Fibroblast of skin of right biceps (primary cell): ENCODE measurements around the gene NUDT22.
A peak's percentile ranks its signal among the peaks of the same experiment; 100 is the strongest.

Experiments used
- DNase-seq: peaks from one replicate; pipeline ENCODE4 v3.0.0-alpha.2; 2013

NUDT22 gene

GRCh38 chr11:64229744-64230170 is 3.7 kb downstream of the NUDT22 start:
- no peak for DNase-seq

GRCh38 chr11:64230171-64230984 is 4.3 kb downstream of the NUDT22 start, which contains the start of gene DNAJC4:
Gene DNAJC4, plus strand, starts transcription at chr11:64230548. Its CDS starts 307 bp downstream, at chr11:64230855.
- peak; percentile 87 for DNase-seq

GRCh38 chr11:64230985-64231365 is 4.9 kb downstream of the NUDT22 start:
- DNase-seq, result no peak

GRCh38 chr11:64231546-64231945 is 5.5 kb downstream of the NUDT22 start:
- no peak for DNase-seq

GRCh38 chr11:64232182-64232966 is 6.3 kb downstream of the NUDT22 start:
- no peak for DNase-seq

GRCh38 chr11:64232967-64233315 is 6.9 kb downstream of the NUDT22 start:
- no peak for DNase-seq

GRCh38 chr11:64233913-64234586 is 8.0 kb downstream of the NUDT22 start, which contains the start of gene VEGFB:
Gene VEGFB, plus strand, starts transcription at chr11:64234584. Its CDS starts 250 bp downstream, at chr11:64234834.
- peak; percentile 65 for DNase-seq

- no peak for DNase-seq
These were observed 8.7 kb downstream of the NUDT22 start for GRCh38 chr11:64234647-64235379.

- no peak for DNase-seq
These were observed 9.5 kb downstream of the NUDT22 start for GRCh38 chr11:64235437-64236161.

GRCh38 chr11:64237484-64237951 is 11.4 kb downstream of the NUDT22 start:
- DNase-seq, result no peak

GRCh38 chr11:64238076-64238475 is 12.0 kb downstream of the NUDT22 start:
- DNase-seq, result no peak

- no peak for DNase-seq
These were observed 12.9 kb downstream of the NUDT22 start for GRCh38 chr11:64238999-64239398.

- no peak for DNase-seq
These were observed 13.8 kb downstream of the NUDT22 start for GRCh38 chr11:64239662-64240434.

- peak; percentile 97 for DNase-seq
These were observed 14.6 kb downstream of the NUDT22 start, which contains the start of gene FKBP2 for GRCh38 chr11:64240435-64241240. Gene FKBP2, plus strand, starts transcription at chr11:64241095. Its CDS starts 1,293 bp downstream, at chr11:64242388.

- DNase-seq, result peak; percentile 99
These were observed 15.1 kb downstream of the NUDT22 start for GRCh38 chr11:64241241-64241490.

- DNase-seq, result no peak
These were observed 15.7 kb downstream of the NUDT22 start for GRCh38 chr11:64241491-64242374.

- no peak for DNase-seq
These were observed 17.3 kb downstream of the NUDT22 start for GRCh38 chr11:64243236-64243854.

- DNase-seq, result no peak
These were observed 18.0 kb downstream of the NUDT22 start for GRCh38 chr11:64244107-64244506.

- no peak for DNase-seq
These were observed 18.9 kb downstream of the NUDT22 start for GRCh38 chr11:64244966-64245365.
